ENCODE data around the gene CBLL2.
"Not testable (repeated sequence)": the region's sequence is repeated elsewhere in the genome, so short reads cannot be mapped to it uniquely, and the experiment has no call there.

Gene CBLL2

GRCh38 chrX:22272613-22273012 is at the start of gene CBLL2:
TSS of gene CBLL2 (plus strand) at chrX:22272913. CDS start at chrX:22272992, 79 bp downstream.
- DNase-seq, result no peak

DNA sequence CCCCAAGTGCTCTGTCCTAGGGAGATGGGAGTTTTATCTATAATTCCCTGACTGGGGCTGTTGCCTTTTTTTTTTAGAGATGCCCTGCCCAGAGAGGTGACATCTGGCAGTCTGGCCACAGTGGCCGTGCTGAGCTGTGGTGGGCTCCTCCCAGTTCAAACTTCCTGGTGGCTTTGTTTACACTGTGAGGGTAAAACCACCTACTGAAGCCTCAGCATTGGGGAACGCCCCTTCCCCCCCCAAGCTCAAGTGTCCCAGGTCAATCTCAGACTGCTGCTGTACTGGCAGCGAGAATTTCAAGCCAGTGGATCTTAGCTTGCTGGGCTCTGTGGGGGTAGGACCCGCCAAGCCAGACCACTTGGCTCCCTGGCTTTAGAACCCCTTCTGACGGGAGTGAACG is 38.3 kb upstream of the CBLL2 start:
- DNase-seq, result no peak

- DNase-seq, result no peak
Observed at GRCh38 chrX:22237479-22237878, 35.2 kb upstream of the CBLL2 start.

DNA sequence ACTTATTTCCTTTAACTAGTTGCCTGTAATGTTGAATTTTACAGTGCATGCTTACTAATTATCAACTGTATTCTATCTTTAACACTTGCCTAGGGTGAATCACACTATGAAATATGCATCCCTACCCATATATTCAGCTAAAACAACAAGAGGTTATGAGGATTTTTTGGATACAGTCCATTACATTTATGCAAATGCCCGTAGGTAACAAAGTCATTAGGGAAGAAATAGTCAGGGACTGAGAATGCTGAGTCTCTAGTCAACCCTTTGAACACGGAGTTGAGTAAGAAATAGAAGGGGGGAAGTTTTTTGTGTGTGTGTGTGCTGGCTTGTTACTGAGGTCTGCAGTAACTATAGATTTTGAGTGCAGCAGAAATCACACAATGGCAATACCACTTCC is 26.1 kb upstream of the CBLL2 start:
- no peak for DNase-seq

- no peak for DNase-seq
Observed at GRCh38 chrX:22247169-22247568, 25.5 kb upstream of the CBLL2 start.

DNA sequence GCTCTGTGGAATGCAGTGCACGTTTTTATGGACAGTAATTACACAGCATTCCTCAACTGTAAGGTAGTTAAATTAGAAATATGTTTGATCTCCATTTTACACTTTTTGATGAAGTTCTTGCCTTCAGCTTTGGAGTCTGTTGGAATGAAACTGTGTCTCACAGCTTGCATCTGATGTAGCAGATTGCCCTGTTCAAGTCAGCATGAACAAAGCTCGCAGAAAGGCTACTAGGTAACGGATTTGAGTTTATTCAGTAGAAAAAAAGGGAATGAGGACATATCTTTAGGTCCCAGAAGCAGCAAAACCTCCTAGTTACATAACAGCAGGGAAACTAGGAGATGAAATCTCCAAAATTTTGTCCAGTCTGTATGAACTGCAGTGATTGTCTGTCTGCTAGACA is 24.3 kb upstream of the CBLL2 start:
- no peak for DNase-seq

DNA sequence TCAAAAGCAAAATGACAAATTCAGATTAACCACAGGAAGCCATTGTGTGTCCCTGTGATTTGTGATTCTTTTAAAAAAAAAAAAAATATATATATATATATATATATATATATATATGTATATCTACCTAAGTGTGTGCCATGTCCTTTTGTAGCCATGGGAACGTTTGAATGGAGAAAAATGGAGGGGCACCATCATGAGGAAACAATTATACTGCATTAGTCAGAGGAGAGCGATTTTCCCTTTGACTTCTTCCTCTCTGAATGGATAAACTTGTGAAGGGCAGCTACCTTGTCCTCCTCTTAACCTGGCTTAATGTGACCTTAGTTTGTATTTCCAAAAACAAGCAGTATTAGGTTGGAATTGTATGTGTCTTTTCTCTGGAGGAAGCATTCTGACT is 23.3 kb upstream of the CBLL2 start:
- DNase-seq, result no peak

DNA sequence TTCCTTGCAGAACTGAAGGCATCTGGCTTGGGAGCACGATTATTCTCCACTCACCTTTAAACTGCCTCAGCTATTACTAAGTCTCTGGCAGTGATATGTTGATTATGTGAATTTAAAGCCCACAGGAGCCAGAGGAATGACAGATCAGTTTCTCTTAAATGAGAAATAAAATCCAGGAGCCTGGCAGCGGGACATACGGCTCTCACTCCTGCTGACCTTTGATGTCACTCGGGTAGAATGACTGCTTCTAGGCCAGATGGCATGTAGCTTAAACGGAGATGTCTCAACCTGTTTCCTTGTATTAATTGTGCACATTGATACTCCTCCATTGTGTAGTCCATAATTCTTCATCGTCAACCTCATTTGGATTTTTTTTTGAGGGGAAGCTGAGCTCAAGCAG is 4.0 kb upstream of the CBLL2 start:
- DNase-seq, result no peak

DNA sequence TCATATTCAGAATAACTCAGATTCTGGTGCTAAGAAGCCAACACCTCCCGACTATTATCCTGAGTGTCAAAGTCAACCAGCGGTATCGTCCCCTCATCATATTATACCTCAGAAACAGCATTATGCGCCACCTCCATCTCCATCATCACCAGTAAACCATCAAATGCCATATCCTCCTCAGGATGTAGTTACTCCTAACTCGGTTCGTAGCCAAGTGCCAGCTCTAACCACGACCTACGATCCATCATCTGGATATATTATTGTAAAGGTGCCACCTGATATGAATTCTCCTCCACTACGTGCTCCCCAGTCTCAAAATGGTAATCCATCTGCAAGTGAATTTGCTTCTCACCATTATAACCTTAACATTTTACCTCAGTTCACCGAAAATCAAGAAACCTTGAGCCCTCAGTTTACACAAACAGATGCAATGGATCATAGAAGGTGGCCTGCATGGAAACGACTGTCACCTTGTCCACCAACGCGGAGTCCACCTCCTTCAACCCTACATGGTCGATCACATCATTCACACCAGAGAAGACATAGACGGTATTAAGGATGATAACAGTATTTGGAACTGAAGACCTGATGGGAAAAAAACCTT is 1.1 kb downstream of the CBLL2 start:
- no peak for DNase-seq

GRCh38 chrX:22276781-22277180 is 4.1 kb downstream of the CBLL2 start:
- DNase-seq, result no peak

GRCh38 chrX:22278375-22278774 is 5.7 kb downstream of the CBLL2 start:
- DNase-seq, result no peak

- DNase-seq, result not testable (repeated sequence)
Observed at GRCh38 chrX:22289209-22289608, 16.5 kb downstream of the CBLL2 start.

- DNase-seq, result no peak
Observed at GRCh38 chrX:22296871-22297270, 24.2 kb downstream of the CBLL2 start.

DNA sequence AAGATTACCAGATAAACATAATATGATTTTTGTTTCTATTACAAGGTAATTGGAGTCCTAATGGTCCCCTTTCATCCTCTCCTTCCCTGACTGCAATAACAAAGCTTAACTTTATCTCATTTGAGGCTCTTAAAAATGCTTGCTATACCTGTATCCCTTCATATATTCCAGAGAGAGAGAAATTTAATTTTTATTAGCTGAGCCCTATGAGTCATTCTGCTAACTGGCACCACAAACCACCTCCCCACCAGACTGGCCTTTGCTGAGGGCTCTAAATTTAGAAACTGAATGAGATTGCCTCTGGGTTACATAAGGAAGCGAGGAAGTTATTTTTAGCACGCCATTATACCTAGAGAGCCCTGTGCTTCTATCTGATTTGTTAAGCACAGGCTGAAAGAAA is 27.4 kb downstream of the CBLL2 start:
- DNase-seq, result no peak

DNA sequence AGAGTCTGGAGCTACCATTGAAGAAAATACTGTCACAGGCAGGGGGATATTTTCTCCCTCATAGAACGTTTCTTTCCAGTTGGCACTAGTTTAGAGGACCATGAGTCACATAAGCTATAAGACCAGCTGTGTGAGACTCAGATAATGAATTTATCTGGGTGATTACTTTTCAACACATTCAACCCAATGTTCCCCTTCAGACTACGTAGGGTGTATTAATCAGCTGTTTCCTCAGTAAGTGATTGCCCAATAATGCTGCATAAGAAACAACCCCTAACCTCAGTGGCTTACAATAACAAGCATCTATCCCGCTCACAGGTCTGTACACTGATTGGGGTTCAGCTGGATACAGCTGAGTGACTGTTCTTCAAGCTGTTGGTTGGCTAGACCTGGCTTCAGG is 38.1 kb downstream of the CBLL2 start:
- DNase-seq, result no peak

- DNase-seq, result no peak
Observed at GRCh38 chrX:22313766-22314165, 41.1 kb downstream of the CBLL2 start.

GRCh38 chrX:22314211-22314610 is 41.5 kb downstream of the CBLL2 start:
- no peak for DNase-seq

GRCh38 chrX:22314692-22315091 is 42.0 kb downstream of the CBLL2 start:
- DNase-seq, result no peak

DNA sequence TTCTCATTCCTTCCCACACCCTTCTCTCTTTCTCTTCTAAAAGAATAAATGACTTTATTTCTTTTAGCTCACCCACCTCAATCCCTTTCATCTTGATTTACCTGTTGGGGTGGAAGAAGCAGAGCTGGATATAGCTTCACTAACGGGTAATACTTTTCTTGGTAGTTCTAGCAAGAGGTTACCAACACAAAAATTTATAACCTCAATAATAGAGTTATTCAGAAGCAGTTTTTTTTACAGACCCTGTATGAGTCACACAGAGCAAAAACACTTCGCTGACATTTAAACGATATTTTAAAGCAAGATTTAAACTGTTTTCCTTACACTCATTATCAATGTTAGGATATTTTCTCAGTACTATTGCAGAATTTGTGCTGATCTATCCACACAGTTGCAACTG is 42.4 kb downstream of the CBLL2 start:
- no peak for DNase-seq

- no peak for DNase-seq
Observed at GRCh38 chrX:22320236-22320873, 47.6 kb downstream of the CBLL2 start.

DNA sequence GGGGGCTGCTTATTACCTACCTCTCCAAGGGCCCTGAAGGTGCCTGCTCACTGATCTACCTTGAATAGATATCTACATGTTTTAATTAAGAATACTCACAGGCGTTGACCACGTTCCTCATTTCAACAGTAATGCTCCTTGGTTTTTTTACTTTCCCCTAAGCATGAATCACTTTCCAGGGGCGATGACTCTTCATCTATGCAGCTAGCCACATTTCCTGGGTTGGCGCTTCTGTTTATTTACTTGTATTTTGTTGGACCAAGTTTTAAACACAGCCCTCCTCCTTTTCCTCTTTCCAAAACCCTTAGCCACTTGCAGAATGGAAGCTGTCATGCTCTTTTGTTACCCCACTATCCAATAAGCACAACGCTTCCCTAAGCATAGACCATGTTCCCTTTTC is 50.8 kb downstream of the CBLL2 start:
- no peak for DNase-seq

Data from CD4-positive, alpha-beta T cell treated with Interleukin-4 for 1 hour (primary cell).